GM12878 (cell line): ENCODE results near the gene KIF22. TPM values are rescaled to one million over a fixed set of nuclear protein-coding genes. Genes with fewer than 3 reads are reported as not detected.

ENCODE experiments used
- ATAC-seq: fragments of 200-7000 bp; cut with Tn5 transposase; 3 replicates; pipeline ENCODE4 v1.9.1; 2020; ENCODE audit warnings: mild to moderate bottlenecking, moderate library complexity
- BruUV-seq: library from RNA; stranded (reverse); fragments of 400-500 nt; replicated peaks from 2 replicates; lab custom pipeline; 2021; lab: Mats Ljungman, UMichigan
- CTCF ChIA-PET: fragments of 300-600 bp; sonication (Branson Sonifier 250); formaldehyde crosslinking; extraction: SDS; loops from one replicate; lab custom pipeline; 2021; ENCODE audit warnings: inconsistent platforms; lab: Yijun Ruan, JAX
- POLR2A ChIA-PET: fragments of 350-600 bp; formaldehyde crosslinking; extraction: SDS; loops from one replicate; lab custom pipeline; 2021; ENCODE audit warnings: inconsistent platforms; lab: Charles Lee
- RAD21 ChIA-PET: fragments of 300-600 bp; sonication (Branson Sonifier 250); formaldehyde crosslinking; loops from one replicate; lab custom pipeline; 2023; ENCODE audit warnings: antibody characterized with exemption; ENCODE audit not compliant: unreplicated experiment; lab: Charles Lee
- SMC1A ChIA-PET: fragments of 300-600 bp; sonication (Branson Sonifier 250); formaldehyde crosslinking; loops from one replicate; lab custom pipeline; 2023; ENCODE audit not compliant: unreplicated experiment, uncharacterized antibody; lab: Charles Lee
- DNase-seq: peaks from one replicate; pipeline ENCODE4 v3.0.0-alpha.2; 2011; ENCODE audit warnings: low read depth, low spot score
- FAIRE-seq: peaks from 3 replicates; lab custom pipeline; 2011; peaks lifted over from hg19 to GRCh38; lab: Jason Lieb, UNC
- H2AFZ ChIP-seq: 2 replicates; pipeline ENCODE4 v1.6.0; 2011; ENCODE audit warnings: low read depth, low read length, control low read depth; ENCODE audit not compliant: control insufficient read depth
- H3K27ac ChIP-seq: 2 replicates; pipeline ENCODE4 v1.5.1; 2011; ENCODE audit warnings: control low read depth; ENCODE audit not compliant: control insufficient read depth, insufficient read depth
- H3K27me3 ChIP-seq, 2 experiments: replicated peaks in 1 of 2; 2 replicates each; pipeline versions ENCODE4 v1.6.0 to v1.6.1; 2011; ENCODE audit warnings: low read length in 1 of 2; ENCODE audit not compliant: control insufficient read depth in 2 of 2, insufficient read depth in 2 of 2
- H3K36me3 ChIP-seq, 2 experiments: 2 replicates each; pipeline ENCODE4 v1.5.1; 2011; ENCODE audit warnings: low read length in 1 of 2; ENCODE audit not compliant: control insufficient read depth in 2 of 2, insufficient read depth in 2 of 2
- H3K4me1 ChIP-seq: 2 replicates; pipeline ENCODE4 v1.6.1; 2011; ENCODE audit warnings: mild to moderate bottlenecking, low read length, moderate library complexity, mixed read lengths; ENCODE audit not compliant: control insufficient read depth, insufficient read depth
- H3K4me2 ChIP-seq: 2 replicates; pipeline ENCODE4 v1.6.0; 2011; ENCODE audit warnings: control low read depth; ENCODE audit not compliant: control insufficient read depth, insufficient read depth
- H3K4me3 ChIP-seq: fragments of 200-600 bp; sonication (generic); 2 replicates; pipeline ENCODE4 v1.5.1; 2016
- H3K79me2 ChIP-seq: 2 replicates; pipeline ENCODE4 v1.6.0; 2011; ENCODE audit warnings: low read length; ENCODE audit not compliant: control insufficient read depth, insufficient read depth
- H3K9ac ChIP-seq: 2 replicates; pipeline ENCODE4 v1.8.0; 2011; ENCODE audit warnings: low read length, control low read depth, mixed read lengths; ENCODE audit not compliant: control insufficient read depth, insufficient read depth
- H3K9me3 ChIP-seq: replicated peaks from 3 replicates; pipeline ENCODE4 v1.5.1; 2011; ENCODE audit warnings: mild to moderate bottlenecking, low read length; ENCODE audit not compliant: control insufficient read depth, insufficient read depth
- H4K20me1 ChIP-seq: 2 replicates; pipeline ENCODE4 v1.6.0; 2011; ENCODE audit not compliant: control insufficient read depth, insufficient read depth
- CBX5 ChIP-seq: sonication (generic); IDR thresholded peaks from 2 replicates; pipeline ENCODE4 v1.6.1; 2016; ENCODE audit warnings: low read depth, moderate library complexity, mild to moderate bottlenecking, inconsistent platforms
- CHD2 ChIP-seq: IDR thresholded peaks from 2 replicates; pipeline ENCODE4 v1.6.1; 2011; ENCODE audit warnings: low read depth, low read length, improper control_type of control experiment, borderline replicate concordance
- EP300 ChIP-seq, 2 experiments: fragments of 150-350 bp in 1 of 2; IDR thresholded peaks; 2 replicates each; pipeline ENCODE4 v1.6.1; 2011 to 2012; ENCODE audit warnings: low read depth in 2 of 2, low read length in 2 of 2, borderline replicate concordance in 1 of 2, improper control_type of control experiment in 1 of 2, inconsistent platforms in 1 of 2; ENCODE audit not compliant: control insufficient read depth in 1 of 2
- ETV6 ChIP-seq, 2 experiments: fragments of 450-650 bp in 1 of 2; IDR thresholded peaks in 1 of 2; conservative IDR thresholded peaks in 1 of 2; 2 replicates each; pipeline ENCODE4 v1.6.1; 2014; ENCODE audit warnings: antibody characterized with exemption in 1 of 2, borderline replicate concordance in 1 of 2, low read depth in 1 of 2, mild to moderate bottlenecking in 1 of 2, moderate library complexity in 1 of 2
- FOS ChIP-seq: IDR thresholded peaks from 3 replicates; pipeline ENCODE4 v1.6.1; 2011; ENCODE audit warnings: borderline replicate concordance; ENCODE audit not compliant: insufficient read length; ENCODE audit errors: extremely low read depth
- HCFC1 ChIP-seq: fragments of 150-350 bp; IDR thresholded peaks from 2 replicates; pipeline ENCODE4 v1.6.1; 2014; ENCODE audit warnings: low read length
- KAT2A ChIP-seq: conservative IDR thresholded peaks from 2 replicates; pipeline ENCODE4 v1.6.1; 2011; ENCODE audit warnings: low read depth, low read length; ENCODE audit not compliant: control insufficient read depth
- MEF2A ChIP-seq: IDR thresholded peaks from 2 replicates; pipeline ENCODE4 v1.6.1; 2011; ENCODE audit warnings: low read depth, mild to moderate bottlenecking, low read length, moderate library complexity; ENCODE audit not compliant: insufficient read depth
- MYC ChIP-seq: IDR thresholded peaks from 2 replicates; pipeline ENCODE4 v1.6.1; 2011; ENCODE audit warnings: mild to moderate bottlenecking, low read length, moderate library complexity, inconsistent platforms; ENCODE audit not compliant: insufficient read depth, insufficient replicate concordance, insufficient read length, severe bottlenecking
- TARDBP ChIP-seq: IDR thresholded peaks from 2 replicates; pipeline ENCODE4 v1.6.1; 2016; ENCODE audit warnings: borderline replicate concordance
- ZNF217 ChIP-seq: fragments of 450-650 bp; IDR thresholded peaks from 2 replicates; pipeline ENCODE4 v1.6.1; 2017; ENCODE audit warnings: antibody characterized with exemption, mild to moderate bottlenecking
- WGBS: methylation state at CpG from one replicate; pipeline ENCODE4 v1.1.6; 2016; ENCODE audit warnings: low lambda C conversion rate; ENCODE audit not compliant: insufficient replicate concordance, insufficient coverage; ENCODE audit errors: missing lambda C conversion rate; 5-methylcytosine and 5-hydroxymethylcytosine counted together
- in situ Hi-C: fragments of 300-500 bp; cut with MboI; formaldehyde crosslinking; loops from 9 replicates; pipeline ENCODE4 v1.14.3; 2018; ENCODE audit warnings: mixed read lengths
- intact Hi-C: fragments of 100-400 bp; cut with micrococcal nuclease; formaldehyde crosslinking; loops from one replicate; pipeline ENCODE4 v1.14.2; 2022; ENCODE audit not compliant: unreplicated experiment
- polyA plus RNA-seq, 11 experiments: library from polyadenylated mRNA; depleted of rRNA in 4 of 11; unstranded in 6 of 11; stranded (reverse) in 5 of 11; fragments of >200 nt; fragmentation: Nextera tagmentation in 4 of 11; fragmentation: Illumina TruSeq in 1 of 11; extraction: Ambion mirVana in 4 of 11; extraction: Trizol in 1 of 11; gene quantifications; 1 replicate in 1 of 11; 2 replicates in 10 of 11; pipeline versions ENCODE4 v1.2.1 to v1.2.3, GENCODE V29; 2011 to 2016; ENCODE audit warnings: inconsistent platforms in 2 of 11, missing spikeins in 2 of 11, low read depth in 1 of 11
- total RNA-seq, 4 experiments: library from RNA; depleted of rRNA in 3 of 4; stranded (reverse); fragments of >200 nt in 3 of 4; fragmentation: Illumina TruSeq in 1 of 4; extraction: Trizol in 1 of 4; gene quantifications; 2 replicates each; pipeline versions ENCODE4 v1.2.1 to v1.2.3, GENCODE V29; 2013 to 2021
- TF ChIP-seq, protein P1 (sequence below): IDR thresholded peaks from 2 replicates; pipeline ENCODE4 v1.6.1; 2011; ENCODE audit warnings: borderline replicate concordance, low read depth, mild to moderate bottlenecking, moderate library complexity, low read length; ENCODE audit not compliant: insufficient read depth, poor library complexity, severe bottlenecking
- TF ChIP-seq, protein P2 (sequence below): IDR thresholded peaks from 2 replicates; pipeline ENCODE4 v1.6.1; 2011; ENCODE audit warnings: low read depth, mild to moderate bottlenecking, low read length, moderate library complexity, borderline replicate concordance; ENCODE audit errors: extremely low read depth

Gene KIF22
- total and polyA plus RNA-seq, 10 of the 15 experiments (the other 5 are each of a cell fraction or from before 2014, with no cell fraction given) = 7.6 to 158 (median 132) TPM

DNA sequence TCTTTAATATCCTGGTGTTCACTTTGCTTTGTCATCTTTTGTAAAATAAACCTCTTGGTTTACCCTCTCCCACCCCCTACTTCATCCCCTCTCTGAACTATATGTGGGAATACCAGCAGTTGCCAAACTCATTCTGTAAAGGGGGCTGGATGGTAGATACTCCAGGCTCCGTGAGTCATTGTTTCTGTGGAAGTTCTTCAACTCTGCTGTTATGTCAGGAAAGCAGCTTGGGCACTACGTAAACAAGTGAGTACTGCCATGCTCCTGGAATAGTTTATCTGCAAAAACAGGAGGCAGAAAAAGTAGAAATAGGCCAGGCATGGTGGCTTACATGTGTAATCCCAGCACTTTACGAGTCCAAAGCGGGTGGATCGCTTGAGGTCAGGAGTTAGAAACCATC is 47.3 kb downstream of the KIF22 start:
- FAIRE-seq (no peak), DNase-seq (no peak), ATAC-seq (no peak)
- RAD21 ChIA-PET = no interaction called here
- Histone ChIP-seq H3K9me3 (no peaks in the 10 kb centered on the region), H3K4me2 (no peak overlapping the region), H3K79me2 (no peaks in the 10 kb centered on the region), H3K4me3 (no peak overlapping the region), H3K4me1 (no peaks in the 10 kb centered on the region), H3K27ac (no peak overlapping the region), H4K20me1 (no peaks in the 10 kb centered on the region), H3K36me3 (peaks cover 13 to 15% of the 10 kb centered on the region in 2 experiments; a peak in 3 of 4 replicates), H3K27me3 (no peaks in the 10 kb centered on the region), H3K9ac (no peak overlapping the region), H2AFZ (no peak overlapping the region)
- WGBS = 100% methylated on average over 5 of the region's 5 CpGs
- no TSS peak for BruUV-seq
- TF ChIP-seq MEF2A (no peak), TARDBP (no peak), ZNF217 (no peak), CHD2 (no peak), EP300 (IDR thresholded peaks at IDR 0.05; ENCODE audit: borderline replicate concordance in 1 of 2, control insufficient read depth in 1 of 2, low read depth in 2 of 2, low read length in 2 of 2) (no peak), KAT2A (no peak), CBX5 (no peak)
- POLR2A ChIA-PET = interaction anchor here (0.6 kb wide), 1 partner anchor 115 kb away, joined by 4 read pairs; no protein-coding TSS in a partner anchor
- SMC1A ChIA-PET = no interaction called here
- in situ Hi-C loops = no loop called here
- CTCF ChIA-PET = no interaction called here
- intact Hi-C loops = no loop called here

DNA sequence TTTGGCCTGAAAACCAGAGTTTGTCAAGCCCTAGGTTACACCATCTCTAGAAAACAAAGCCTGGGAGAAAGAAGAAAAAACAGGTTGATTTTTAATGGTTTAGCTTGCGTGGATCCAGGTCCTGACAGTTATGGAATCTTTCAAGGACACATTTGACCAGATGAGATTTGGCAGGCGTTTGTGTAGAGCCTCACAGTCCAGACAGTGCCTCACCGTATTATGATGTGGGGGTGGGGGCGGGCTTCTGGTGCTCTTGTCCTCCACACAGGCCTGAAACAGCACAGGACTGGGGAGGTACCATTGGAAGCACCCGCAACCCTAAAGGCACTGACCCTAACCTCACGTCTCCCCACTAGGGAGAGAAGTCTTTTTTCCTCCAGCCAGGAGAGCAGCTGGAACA is 49.3 kb downstream of the KIF22 start:
- RAD21 ChIA-PET = interaction anchor here (0.7 kb wide), 1 partner anchor 8 kb away, joined by 4 read pairs; no protein-coding TSS in a partner anchor
- Histone ChIP-seq H3K27ac (no peak overlapping the region), H3K4me3 (no peak overlapping the region), H3K79me2 (no peaks in the 10 kb centered on the region), H3K4me1 (no peaks in the 10 kb centered on the region), H3K27me3 (no peaks in the 10 kb centered on the region), H3K36me3 (peaks cover 6 to 8% of the 10 kb centered on the region in 2 experiments; a peak in 3 of 4 replicates), H3K9ac (no peak overlapping the region), H3K4me2 (no peak overlapping the region), H3K9me3 (no peaks in the 10 kb centered on the region), H2AFZ (no peak overlapping the region), H4K20me1 (no peaks in the 10 kb centered on the region)
- DNase-seq = no peak
- WGBS = 95% methylated on average over 6 of the region's 6 CpGs
- ATAC-seq = no peak
- no peak for FAIRE-seq
- BruUV-seq = no TSS peak
- intact Hi-C loops (no loop called here), in situ Hi-C loops (no loop called here)
- CTCF ChIA-PET = no interaction called here
- POLR2A ChIA-PET = interaction anchor here (0.7 kb wide), 2 partner anchors 21 to 112 kb away, joined by 4 read pairs; no protein-coding TSS in a partner anchor
- SMC1A ChIA-PET = no interaction called here
- no peak for TF ChIP-seq ETV6 (conservative IDR thresholded peaks at IDR 0.05 in 1 of 2, IDR thresholded peaks at IDR 0.05 in 1 of 2; ENCODE audit: borderline replicate concordance in 1 of 2, low read depth in 1 of 2)
- TF ChIP-seq FOS = no peak
- TF ChIP-seq, protein P1, sequence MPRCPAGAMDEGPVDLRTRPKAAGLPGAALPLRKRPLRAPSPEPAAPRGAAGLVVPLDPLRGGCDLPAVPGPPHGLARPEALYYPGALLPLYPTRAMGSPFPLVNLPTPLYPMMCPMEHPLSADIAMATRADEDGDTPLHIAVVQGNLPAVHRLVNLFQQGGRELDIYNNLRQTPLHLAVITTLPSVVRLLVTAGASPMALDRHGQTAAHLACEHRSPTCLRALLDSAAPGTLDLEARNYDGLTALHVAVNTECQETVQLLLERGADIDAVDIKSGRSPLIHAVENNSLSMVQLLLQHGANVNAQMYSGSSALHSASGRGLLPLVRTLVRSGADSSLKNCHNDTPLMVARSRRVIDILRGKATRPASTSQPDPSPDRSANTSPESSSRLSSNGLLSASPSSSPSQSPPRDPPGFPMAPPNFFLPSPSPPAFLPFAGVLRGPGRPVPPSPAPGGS = no peak
- TF ChIP-seq, protein P2, sequence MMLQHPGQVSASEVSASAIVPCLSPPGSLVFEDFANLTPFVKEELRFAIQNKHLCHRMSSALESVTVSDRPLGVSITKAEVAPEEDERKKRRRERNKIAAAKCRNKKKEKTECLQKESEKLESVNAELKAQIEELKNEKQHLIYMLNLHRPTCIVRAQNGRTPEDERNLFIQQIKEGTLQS = no peak
- TF ChIP-seq MYC = no peak
- TF ChIP-seq HCFC1 = no peak
